ENCODE results near the gene PGM2.

GRCh38 chr4:37827030-37827685 is 672 bp downstream of the PGM2 start:
- TF ChIP-seq POLR2AphosphoS5 (IDR thresholded peaks at IDR 0.05) = no peak
- TF ChIP-seq, protein P1, sequence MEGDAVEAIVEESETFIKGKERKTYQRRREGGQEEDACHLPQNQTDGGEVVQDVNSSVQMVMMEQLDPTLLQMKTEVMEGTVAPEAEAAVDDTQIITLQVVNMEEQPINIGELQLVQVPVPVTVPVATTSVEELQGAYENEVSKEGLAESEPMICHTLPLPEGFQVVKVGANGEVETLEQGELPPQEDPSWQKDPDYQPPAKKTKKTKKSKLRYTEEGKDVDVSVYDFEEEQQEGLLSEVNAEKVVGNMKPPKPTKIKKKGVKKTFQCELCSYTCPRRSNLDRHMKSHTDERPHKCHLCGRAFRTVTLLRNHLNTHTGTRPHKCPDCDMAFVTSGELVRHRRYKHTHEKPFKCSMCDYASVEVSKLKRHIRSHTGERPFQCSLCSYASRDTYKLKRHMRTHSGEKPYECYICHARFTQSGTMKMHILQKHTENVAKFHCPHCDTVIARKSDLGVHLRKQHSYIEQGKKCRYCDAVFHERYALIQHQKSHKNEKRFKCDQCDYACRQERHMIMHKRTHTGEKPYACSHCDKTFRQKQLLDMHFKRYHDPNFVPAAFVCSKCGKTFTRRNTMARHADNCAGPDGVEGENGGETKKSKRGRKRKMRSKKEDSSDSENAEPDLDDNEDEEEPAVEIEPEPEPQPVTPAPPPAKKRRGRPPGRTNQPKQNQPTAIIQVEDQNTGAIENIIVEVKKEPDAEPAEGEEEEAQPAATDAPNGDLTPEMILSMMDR (IDR thresholded peaks at IDR 0.05; ENCODE audit: poor library complexity, severe bottlenecking) = peak; percentile 5
- TF ChIP-seq MXI1 (conservative IDR thresholded peaks at IDR 0.05; ENCODE audit: poor library complexity, severe bottlenecking) = no peak
